ENCODE results near the gene PPFIA4. TPM values are rescaled to one million over a fixed set of nuclear protein-coding genes. Genes with fewer than 3 reads are reported as not detected.

PPFIA4 gene
- total RNA-seq, 1 donor from 2014 or later = 1.2 TPM

GRCh38 chr1:203101813-203102634 lies 75.7 kb downstream of the PPFIA4 start:
- no peaks in the 10 kb centered on the region for H3K4me1 Mint-ChIP-seq (ENCODE audit: low read depth)
- TF ChIP-seq CTCF (IDR thresholded peaks at IDR 0.05; ENCODE audit: unreplicated experiment) = no peak
- H3K36me3 Mint-ChIP-seq (ENCODE audit: insufficient read depth) = no peaks in the 10 kb centered on the region
- H3K27ac Mint-ChIP-seq = no peak overlapping the region
- peaks cover 5% of the 10 kb centered on the region for H3K9me3 Mint-ChIP-seq (ENCODE audit: low read depth)
- no peak overlapping the region for H3K4me3 Mint-ChIP-seq (ENCODE audit: low read depth)
- DNase-seq (ENCODE audit: low spot score, unreplicated experiment) = no peak
- H3K27me3 Mint-ChIP-seq = peaks cover 6% of the 10 kb centered on the region

- peaks cover 5% of the 10 kb centered on the region for H3K9me3 Mint-ChIP-seq (ENCODE audit: low read depth)
- no peak overlapping the region for H3K27ac Mint-ChIP-seq
- H3K4me1 Mint-ChIP-seq (ENCODE audit: low read depth) = no peaks in the 10 kb centered on the region
- no peaks in the 10 kb centered on the region for H3K36me3 Mint-ChIP-seq (ENCODE audit: insufficient read depth)
- no peak for TF ChIP-seq CTCF (IDR thresholded peaks at IDR 0.05; ENCODE audit: unreplicated experiment)
- no peak overlapping the region for H3K4me3 Mint-ChIP-seq (ENCODE audit: low read depth)
- H3K27me3 Mint-ChIP-seq = peaks cover 17% of the 10 kb centered on the region
- DNase-seq (ENCODE audit: low spot score, unreplicated experiment) = no peak
Measured at GRCh38 chr1:203103216-203103615, 76.9 kb downstream of the PPFIA4 start.

- no peak for DNase-seq (ENCODE audit: low spot score, unreplicated experiment)
- H3K27ac Mint-ChIP-seq = no peak overlapping the region
- H3K9me3 Mint-ChIP-seq (ENCODE audit: low read depth) = peaks cover 5% of the 10 kb centered on the region
- H3K4me1 Mint-ChIP-seq (ENCODE audit: low read depth) = no peaks in the 10 kb centered on the region
- no peak for TF ChIP-seq CTCF (IDR thresholded peaks at IDR 0.05; ENCODE audit: unreplicated experiment)
- no peak overlapping the region for H3K4me3 Mint-ChIP-seq (ENCODE audit: low read depth)
- H3K36me3 Mint-ChIP-seq (ENCODE audit: insufficient read depth) = no peaks in the 10 kb centered on the region
- peaks cover 24% of the 10 kb centered on the region for H3K27me3 Mint-ChIP-seq
Measured at GRCh38 chr1:203103829-203104495, 77.7 kb downstream of the PPFIA4 start.

GRCh38 chr1:203104789-203105390 lies 78.6 kb downstream of the PPFIA4 start:
- Mint-ChIP-seq H3K27ac (no peak overlapping the region), H3K4me1 (ENCODE audit: low read depth) (no peaks in the 10 kb centered on the region), H3K9me3 (ENCODE audit: low read depth) (peaks cover 5% of the 10 kb centered on the region), H3K4me3 (ENCODE audit: low read depth) (no peak overlapping the region), H3K36me3 (ENCODE audit: insufficient read depth) (no peaks in the 10 kb centered on the region), H3K27me3 (peaks cover 29% of the 10 kb centered on the region)
- no peak for TF ChIP-seq CTCF (IDR thresholded peaks at IDR 0.05; ENCODE audit: unreplicated experiment)
- DNase-seq (ENCODE audit: low spot score, unreplicated experiment) = no peak

GRCh38 chr1:203112475-203112874 lies 86.2 kb downstream of the PPFIA4 start:
- peaks cover 45% of the 10 kb centered on the region for H3K27me3 Mint-ChIP-seq
- H3K27ac Mint-ChIP-seq = no peak overlapping the region
- DNase-seq (ENCODE audit: low spot score, unreplicated experiment) = no peak
- no peak for TF ChIP-seq CTCF (IDR thresholded peaks at IDR 0.05; ENCODE audit: unreplicated experiment)
- H3K4me1 Mint-ChIP-seq (ENCODE audit: low read depth) = no peaks in the 10 kb centered on the region
- no peak overlapping the region for H3K4me3 Mint-ChIP-seq (ENCODE audit: low read depth)
- no peaks in the 10 kb centered on the region for H3K9me3 Mint-ChIP-seq (ENCODE audit: low read depth)
- H3K36me3 Mint-ChIP-seq (ENCODE audit: insufficient read depth) = no peaks in the 10 kb centered on the region
